K562 (cell line): ENCODE results near the gene IL11. TPM values are rescaled to one million over a fixed set of nuclear protein-coding genes. Genes with fewer than 3 reads are reported as not detected.

Experiments
- CC2D1A ChIP-seq: fragments of 450-650 bp; IDR thresholded peaks from 2 replicates; pipeline ENCODE4 v1.6.1; 2017; ENCODE audit warnings: mild to moderate bottlenecking
- CTBP1 ChIP-seq: fragments of 450-650 bp; IDR thresholded peaks from 2 replicates; pipeline ENCODE4 v1.6.1; 2016; ENCODE audit warnings: borderline replicate concordance
- GATAD2B ChIP-seq: fragments of 450-650 bp; IDR thresholded peaks from 2 replicates; pipeline ENCODE4 v1.6.1; 2017; ENCODE audit warnings: mild to moderate bottlenecking, borderline replicate concordance
- MTA3 ChIP-seq: fragments of 450-650 bp; formaldehyde crosslinking; IDR thresholded peaks from 2 replicates; pipeline ENCODE4 v1.6.1; 2017; ENCODE audit warnings: mild to moderate bottlenecking, borderline replicate concordance
- NFIX ChIP-seq: fragments of 250-450 bp; sonication (Bioruptor Pico); IDR thresholded peaks from 2 replicates; pipeline ENCODE4 v1.4.0; 2020; ENCODE audit warnings: low read depth, mild to moderate bottlenecking, moderate library complexity
- NR1H2 ChIP-seq: sonication (generic); formaldehyde crosslinking; IDR thresholded peaks from 2 replicates; pipeline ENCODE4 v1.4.0; 2020; ENCODE audit warnings: mild to moderate bottlenecking, missing genetic modification reagents
- RAD51 ChIP-seq: fragments of 450-650 bp; IDR thresholded peaks from 2 replicates; pipeline ENCODE4 v1.7.1; 2016; ENCODE audit warnings: low read depth, mild to moderate bottlenecking, borderline replicate concordance
- RBM39 ChIP-seq: fragments of 200-400 bp; formaldehyde crosslinking; optimal IDR thresholded peaks from 2 replicates; pipeline ENCODE3; 2018; ENCODE audit warnings: low read depth, low read length
- SMAD2 ChIP-seq: fragments of 150-350 bp; IDR thresholded peaks from 2 replicates; pipeline ENCODE4 v1.6.1; 2014; ENCODE audit warnings: low read depth, mild to moderate bottlenecking, low read length
- TARDBP ChIP-seq: fragments of 450-650 bp; IDR thresholded peaks from 2 replicates; pipeline ENCODE4 v1.6.1; 2016
- polyA plus RNA-seq, 8 experiments: library from polyadenylated mRNA; depleted of rRNA in 4 of 8; stranded (reverse) in 5 of 8; unstranded in 3 of 8; fragments of >200 nt; fragmentation: Nextera tagmentation in 2 of 8; fragmentation: Illumina TruSeq in 1 of 8; extraction: Ambion mirVana in 2 of 8; extraction: Trizol in 1 of 8; gene quantifications; 2 replicates each; pipeline versions ENCODE4 v1.2.1 to v1.2.3, GENCODE V29; 2011 to 2014; ENCODE audit warnings: inconsistent platforms in 1 of 8, missing spikeins in 1 of 8
- total RNA-seq, 7 experiments: library from RNA; depleted of rRNA in 6 of 7; stranded (reverse); fragments of >200 nt in 6 of 7; fragmentation: Illumina TruSeq in 2 of 7; extraction: Trizol in 2 of 7; gene quantifications; 2 replicates each; pipeline versions ENCODE4 v1.2.1 to v1.2.3, GENCODE V29; 2011 to 2021; ENCODE audit warnings: low replicate concordance in 1 of 7
- TF ChIP-seq, protein P1 (sequence below): sonication (generic); formaldehyde crosslinking; IDR thresholded peaks from 2 replicates; pipeline ENCODE4 v1.8.0; 2022; ENCODE audit warnings: mild to moderate bottlenecking, missing genetic modification reagents
- TF ChIP-seq, protein P2 (sequence below): fragments of 200-600 bp; sonication (generic); IDR thresholded peaks from one replicate; pipeline ENCODE4 v1.6.1; 2012; ENCODE audit warnings: mild to moderate bottlenecking, low read depth, low read length, inconsistent platforms

IL11 gene
- total and polyA plus RNA-seq, 9 of the 15 experiments (the other 6 are each of a cell fraction or from before 2014, with no cell fraction given): 0.04 to 0.42 (median 0.06) TPM; not detected in 6

DNA sequence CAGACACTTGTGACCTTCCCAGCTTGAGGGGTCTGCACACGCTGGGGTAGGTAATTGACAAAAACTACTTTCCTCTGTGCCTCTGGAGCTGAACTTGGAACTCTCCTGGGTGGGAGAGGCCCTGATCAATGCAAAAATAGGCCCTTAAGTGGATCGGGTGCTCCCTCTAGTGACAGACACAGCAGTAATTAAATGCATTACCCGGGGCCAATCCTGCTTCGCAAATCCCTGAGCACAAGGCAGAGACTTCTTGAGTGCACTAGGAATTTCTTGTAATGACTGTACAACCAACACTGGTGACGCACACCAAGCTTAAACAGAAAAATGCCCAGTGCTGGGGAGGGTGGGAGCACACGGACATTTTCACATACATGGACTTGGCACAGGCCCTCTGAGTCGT, 47.9 kb upstream of the IL11 start (continued):
- TF ChIP-seq RAD51 (no peak), NR1H2 (CRISPR knock-in tag) (no peak), GATAD2B (no peak), RBM39 (no peak), NFIX (CRISPR knock-in tag) (no peak), SMAD2 (no peak), CC2D1A (peak; percentile 35; the same call in 1 of the 2 replicates), MTA3 (0 out of 2 replicates have a peak, but pooled peaks have one; percentile 35), TARDBP (no peak), CTBP1 (peak; percentile 48)
- TF ChIP-seq, protein P1, sequence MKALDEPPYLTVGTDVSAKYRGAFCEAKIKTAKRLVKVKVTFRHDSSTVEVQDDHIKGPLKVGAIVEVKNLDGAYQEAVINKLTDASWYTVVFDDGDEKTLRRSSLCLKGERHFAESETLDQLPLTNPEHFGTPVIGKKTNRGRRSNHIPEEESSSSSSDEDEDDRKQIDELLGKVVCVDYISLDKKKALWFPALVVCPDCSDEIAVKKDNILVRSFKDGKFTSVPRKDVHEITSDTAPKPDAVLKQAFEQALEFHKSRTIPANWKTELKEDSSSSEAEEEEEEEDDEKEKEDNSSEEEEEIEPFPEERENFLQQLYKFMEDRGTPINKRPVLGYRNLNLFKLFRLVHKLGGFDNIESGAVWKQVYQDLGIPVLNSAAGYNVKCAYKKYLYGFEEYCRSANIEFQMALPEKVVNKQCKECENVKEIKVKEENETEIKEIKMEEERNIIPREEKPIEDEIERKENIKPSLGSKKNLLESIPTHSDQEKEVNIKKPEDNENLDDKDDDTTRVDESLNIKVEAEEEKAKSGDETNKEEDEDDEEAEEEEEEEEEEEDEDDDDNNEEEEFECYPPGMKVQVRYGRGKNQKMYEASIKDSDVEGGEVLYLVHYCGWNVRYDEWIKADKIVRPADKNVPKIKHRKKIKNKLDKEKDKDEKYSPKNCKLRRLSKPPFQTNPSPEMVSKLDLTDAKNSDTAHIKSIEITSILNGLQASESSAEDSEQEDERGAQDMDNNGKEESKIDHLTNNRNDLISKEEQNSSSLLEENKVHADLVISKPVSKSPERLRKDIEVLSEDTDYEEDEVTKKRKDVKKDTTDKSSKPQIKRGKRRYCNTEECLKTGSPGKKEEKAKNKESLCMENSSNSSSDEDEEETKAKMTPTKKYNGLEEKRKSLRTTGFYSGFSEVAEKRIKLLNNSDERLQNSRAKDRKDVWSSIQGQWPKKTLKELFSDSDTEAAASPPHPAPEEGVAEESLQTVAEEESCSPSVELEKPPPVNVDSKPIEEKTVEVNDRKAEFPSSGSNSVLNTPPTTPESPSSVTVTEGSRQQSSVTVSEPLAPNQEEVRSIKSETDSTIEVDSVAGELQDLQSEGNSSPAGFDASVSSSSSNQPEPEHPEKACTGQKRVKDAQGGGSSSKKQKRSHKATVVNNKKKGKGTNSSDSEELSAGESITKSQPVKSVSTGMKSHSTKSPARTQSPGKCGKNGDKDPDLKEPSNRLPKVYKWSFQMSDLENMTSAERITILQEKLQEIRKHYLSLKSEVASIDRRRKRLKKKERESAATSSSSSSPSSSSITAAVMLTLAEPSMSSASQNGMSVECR (CRISPR knock-in tag): peak; percentile 51; the same call in 1 of the 2 replicates
- TF ChIP-seq, protein P2, sequence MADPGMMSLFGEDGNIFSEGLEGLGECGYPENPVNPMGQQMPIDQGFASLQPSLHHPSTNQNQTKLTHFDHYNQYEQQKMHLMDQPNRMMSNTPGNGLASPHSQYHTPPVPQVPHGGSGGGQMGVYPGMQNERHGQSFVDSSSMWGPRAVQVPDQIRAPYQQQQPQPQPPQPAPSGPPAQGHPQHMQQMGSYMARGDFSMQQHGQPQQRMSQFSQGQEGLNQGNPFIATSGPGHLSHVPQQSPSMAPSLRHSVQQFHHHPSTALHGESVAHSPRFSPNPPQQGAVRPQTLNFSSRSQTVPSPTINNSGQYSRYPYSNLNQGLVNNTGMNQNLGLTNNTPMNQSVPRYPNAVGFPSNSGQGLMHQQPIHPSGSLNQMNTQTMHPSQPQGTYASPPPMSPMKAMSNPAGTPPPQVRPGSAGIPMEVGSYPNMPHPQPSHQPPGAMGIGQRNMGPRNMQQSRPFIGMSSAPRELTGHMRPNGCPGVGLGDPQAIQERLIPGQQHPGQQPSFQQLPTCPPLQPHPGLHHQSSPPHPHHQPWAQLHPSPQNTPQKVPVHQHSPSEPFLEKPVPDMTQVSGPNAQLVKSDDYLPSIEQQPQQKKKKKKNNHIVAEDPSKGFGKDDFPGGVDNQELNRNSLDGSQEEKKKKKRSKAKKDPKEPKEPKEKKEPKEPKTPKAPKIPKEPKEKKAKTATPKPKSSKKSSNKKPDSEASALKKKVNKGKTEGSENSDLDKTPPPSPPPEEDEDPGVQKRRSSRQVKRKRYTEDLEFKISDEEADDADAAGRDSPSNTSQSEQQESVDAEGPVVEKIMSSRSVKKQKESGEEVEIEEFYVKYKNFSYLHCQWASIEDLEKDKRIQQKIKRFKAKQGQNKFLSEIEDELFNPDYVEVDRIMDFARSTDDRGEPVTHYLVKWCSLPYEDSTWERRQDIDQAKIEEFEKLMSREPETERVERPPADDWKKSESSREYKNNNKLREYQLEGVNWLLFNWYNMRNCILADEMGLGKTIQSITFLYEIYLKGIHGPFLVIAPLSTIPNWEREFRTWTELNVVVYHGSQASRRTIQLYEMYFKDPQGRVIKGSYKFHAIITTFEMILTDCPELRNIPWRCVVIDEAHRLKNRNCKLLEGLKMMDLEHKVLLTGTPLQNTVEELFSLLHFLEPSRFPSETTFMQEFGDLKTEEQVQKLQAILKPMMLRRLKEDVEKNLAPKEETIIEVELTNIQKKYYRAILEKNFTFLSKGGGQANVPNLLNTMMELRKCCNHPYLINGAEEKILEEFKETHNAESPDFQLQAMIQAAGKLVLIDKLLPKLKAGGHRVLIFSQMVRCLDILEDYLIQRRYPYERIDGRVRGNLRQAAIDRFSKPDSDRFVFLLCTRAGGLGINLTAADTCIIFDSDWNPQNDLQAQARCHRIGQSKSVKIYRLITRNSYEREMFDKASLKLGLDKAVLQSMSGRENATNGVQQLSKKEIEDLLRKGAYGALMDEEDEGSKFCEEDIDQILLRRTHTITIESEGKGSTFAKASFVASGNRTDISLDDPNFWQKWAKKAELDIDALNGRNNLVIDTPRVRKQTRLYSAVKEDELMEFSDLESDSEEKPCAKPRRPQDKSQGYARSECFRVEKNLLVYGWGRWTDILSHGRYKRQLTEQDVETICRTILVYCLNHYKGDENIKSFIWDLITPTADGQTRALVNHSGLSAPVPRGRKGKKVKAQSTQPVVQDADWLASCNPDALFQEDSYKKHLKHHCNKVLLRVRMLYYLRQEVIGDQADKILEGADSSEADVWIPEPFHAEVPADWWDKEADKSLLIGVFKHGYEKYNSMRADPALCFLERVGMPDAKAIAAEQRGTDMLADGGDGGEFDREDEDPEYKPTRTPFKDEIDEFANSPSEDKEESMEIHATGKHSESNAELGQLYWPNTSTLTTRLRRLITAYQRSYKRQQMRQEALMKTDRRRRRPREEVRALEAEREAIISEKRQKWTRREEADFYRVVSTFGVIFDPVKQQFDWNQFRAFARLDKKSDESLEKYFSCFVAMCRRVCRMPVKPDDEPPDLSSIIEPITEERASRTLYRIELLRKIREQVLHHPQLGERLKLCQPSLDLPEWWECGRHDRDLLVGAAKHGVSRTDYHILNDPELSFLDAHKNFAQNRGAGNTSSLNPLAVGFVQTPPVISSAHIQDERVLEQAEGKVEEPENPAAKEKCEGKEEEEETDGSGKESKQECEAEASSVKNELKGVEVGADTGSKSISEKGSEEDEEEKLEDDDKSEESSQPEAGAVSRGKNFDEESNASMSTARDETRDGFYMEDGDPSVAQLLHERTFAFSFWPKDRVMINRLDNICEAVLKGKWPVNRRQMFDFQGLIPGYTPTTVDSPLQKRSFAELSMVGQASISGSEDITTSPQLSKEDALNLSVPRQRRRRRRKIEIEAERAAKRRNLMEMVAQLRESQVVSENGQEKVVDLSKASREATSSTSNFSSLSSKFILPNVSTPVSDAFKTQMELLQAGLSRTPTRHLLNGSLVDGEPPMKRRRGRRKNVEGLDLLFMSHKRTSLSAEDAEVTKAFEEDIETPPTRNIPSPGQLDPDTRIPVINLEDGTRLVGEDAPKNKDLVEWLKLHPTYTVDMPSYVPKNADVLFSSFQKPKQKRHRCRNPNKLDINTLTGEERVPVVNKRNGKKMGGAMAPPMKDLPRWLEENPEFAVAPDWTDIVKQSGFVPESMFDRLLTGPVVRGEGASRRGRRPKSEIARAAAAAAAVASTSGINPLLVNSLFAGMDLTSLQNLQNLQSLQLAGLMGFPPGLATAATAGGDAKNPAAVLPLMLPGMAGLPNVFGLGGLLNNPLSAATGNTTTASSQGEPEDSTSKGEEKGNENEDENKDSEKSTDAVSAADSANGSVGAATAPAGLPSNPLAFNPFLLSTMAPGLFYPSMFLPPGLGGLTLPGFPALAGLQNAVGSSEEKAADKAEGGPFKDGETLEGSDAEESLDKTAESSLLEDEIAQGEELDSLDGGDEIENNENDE: no peak
